GM10847 (cell line): ENCODE measurements around the gene WBP11.
A peak's percentile ranks its signal among the peaks of the same experiment; 100 is the strongest.

Experiments used
- POLR2A ChIP-seq: IDR thresholded peaks from 2 replicates; pipeline ENCODE4 v1.6.1; 2011; ENCODE audit not compliant: insufficient read length; ENCODE audit errors: extremely low read depth

The WBP11 gene

GRCh38 chr12:14803011-14803829 is at the start of gene WBP11, which contains the start of gene C12orf60:
Gene WBP11 (minus strand): TSS chr12:14803478. CDS start chr12:14801383, 2,095 bp downstream.
Gene C12orf60 (plus strand): TSS chr12:14803670. CDS start chr12:14822936, 19,266 bp downstream.
- peak; percentile 59 for TF ChIP-seq POLR2A

DNA sequence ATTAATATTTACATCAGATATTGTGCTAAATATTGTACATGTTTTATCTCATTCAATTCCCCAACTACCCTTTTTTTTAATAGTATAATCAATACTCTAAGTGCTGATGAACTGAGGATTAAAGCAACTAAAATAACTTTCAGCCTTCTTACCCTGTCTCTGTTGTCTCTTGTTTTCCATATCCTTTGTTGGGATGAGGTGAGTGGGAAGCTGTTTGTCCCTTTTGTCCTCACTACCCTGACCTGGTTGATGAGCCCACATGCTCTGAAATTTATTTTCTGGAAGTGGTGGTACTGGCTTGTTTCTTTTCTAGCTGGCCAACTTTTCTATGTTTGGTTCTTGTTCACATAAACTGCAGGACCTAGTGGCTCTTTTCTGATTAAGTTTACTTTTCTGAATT is 49.6 kb upstream of the WBP11 start:
- TF ChIP-seq POLR2A: no peak

DNA sequence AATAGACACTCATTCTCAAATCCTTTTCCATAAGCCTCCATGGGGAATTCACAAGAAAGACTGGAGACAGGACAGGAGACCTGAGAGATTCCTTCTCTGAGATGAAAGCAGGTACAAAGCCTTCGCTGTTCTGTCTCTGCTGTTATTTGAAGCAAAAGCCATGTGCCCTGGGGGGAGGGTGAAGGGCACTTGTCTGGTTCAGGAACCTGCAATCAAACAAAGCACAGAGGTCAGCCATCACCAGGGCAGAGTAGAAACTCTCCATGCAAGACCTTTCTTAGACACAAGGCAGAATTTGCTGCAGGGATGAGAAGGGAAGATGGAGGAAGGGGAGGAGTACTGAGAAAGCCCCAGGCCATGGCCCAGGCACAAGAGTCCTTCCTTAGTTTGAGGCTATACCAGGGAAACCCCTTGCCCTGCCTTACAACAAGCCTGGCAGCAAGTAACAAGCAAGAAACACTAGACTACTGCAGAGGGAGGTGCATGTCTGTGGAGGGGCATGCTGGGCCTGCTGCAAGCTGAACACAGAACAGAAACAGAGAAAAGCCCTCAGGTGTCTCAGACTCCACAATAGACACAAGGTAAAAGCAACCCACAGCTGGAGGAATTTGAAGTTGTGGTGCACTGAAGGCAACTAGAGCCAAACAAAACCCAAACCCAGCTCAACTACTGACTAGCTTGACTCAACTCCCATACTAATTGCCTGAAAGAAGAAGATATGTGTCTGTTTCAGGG is 47.8 kb upstream of the WBP11 start:
- no peak for TF ChIP-seq POLR2A

DNA sequence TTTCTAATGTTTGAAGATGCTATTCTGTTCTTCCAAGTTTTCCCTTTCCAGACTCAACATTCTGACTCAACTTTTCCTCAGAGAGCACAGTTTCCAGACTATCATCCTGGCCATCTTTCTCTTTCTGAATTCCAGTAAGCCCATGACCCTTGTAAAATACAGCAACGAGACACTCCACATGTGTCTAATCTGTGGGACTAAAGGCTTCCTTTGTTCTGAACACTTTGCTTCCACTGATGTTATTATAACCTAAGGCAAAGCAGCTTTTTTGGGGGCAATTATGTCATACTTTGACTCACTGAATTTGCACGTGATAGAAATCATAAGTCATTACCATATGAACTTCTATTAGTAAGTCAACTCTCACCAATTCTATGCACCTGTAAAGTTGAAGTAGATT is 46.4 kb upstream of the WBP11 start:
- TF ChIP-seq POLR2A: no peak

- TF ChIP-seq POLR2A: no peak
These were observed 43.8 kb upstream of the WBP11 start for GRCh38 chr12:14846876-14847580.

- no peak for TF ChIP-seq POLR2A
These were observed 42.8 kb upstream of the WBP11 start for GRCh38 chr12:14846042-14846587.

DNA sequence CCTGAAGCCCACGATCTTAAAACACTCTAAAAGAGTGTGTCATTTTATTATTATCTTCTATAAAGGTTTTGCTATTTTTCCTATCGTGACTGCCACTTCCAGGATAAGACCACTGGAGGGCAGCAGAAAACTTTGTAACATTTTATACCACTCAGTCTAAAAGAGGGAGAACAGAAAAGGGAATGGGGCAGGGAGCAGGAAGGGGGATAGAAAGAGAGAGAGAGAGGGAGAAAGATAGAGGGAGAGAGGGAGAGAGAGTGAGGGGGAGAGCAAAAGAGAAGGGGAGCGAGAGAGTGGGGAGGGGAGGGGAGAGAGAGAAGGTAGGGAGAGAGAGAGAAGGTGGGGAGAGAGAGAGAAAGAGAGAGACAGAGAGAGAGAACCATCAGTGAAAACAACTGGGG is 42.1 kb upstream of the WBP11 start:
- TF ChIP-seq POLR2A: no peak

DNA sequence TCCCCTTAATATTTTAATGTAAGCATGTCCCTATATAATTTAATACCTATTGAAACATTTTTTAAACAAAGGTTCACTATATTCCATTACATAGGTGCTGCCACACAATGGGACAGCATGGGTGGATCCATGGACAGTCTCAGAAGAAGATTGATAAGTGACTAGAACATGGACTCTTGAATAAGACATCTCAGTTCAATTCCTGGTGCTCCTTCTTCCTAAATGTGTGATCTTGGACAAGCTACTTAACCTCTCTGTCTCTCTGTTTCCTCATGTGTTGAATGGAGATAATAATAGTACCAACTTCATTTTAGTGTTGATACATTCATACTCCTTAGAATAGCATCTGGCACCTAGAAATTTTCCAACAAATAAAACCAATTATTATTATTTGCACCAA is 41.1 kb upstream of the WBP11 start:
- TF ChIP-seq POLR2A: no peak

DNA sequence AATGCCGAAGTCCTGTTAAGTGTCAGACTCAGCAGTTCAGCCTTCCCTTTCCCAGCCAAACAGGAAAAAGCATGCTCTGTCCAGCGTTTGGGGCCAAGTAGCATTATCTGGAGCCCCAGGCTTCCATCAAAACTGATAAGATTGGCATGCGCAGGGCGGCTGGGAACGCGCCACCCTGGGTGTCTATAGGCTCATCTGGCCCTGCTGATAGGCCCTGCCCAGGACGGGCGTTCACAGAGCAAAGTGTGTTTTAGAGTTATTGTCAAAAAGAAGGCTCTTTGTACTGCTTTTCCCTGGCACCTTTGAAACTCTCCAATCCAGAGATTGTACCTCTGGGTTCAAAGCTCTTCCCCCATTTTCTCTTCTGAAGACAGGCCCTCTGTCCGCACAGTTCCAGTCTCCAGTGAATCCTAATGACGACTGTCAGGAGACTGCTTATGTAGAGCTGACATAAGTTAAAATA is 40.2 kb upstream of the WBP11 start, which contains the start of gene ART4:
TSS of gene ART4 (minus strand) at position 102 of the 463 bp plus-strand sequence. CDS start 413 bp downstream, outside the sequence.
- no peak for TF ChIP-seq POLR2A

- TF ChIP-seq POLR2A: no peak
These were observed 39.0 kb upstream of the WBP11 start for GRCh38 chr12:14842315-14842714.

DNA sequence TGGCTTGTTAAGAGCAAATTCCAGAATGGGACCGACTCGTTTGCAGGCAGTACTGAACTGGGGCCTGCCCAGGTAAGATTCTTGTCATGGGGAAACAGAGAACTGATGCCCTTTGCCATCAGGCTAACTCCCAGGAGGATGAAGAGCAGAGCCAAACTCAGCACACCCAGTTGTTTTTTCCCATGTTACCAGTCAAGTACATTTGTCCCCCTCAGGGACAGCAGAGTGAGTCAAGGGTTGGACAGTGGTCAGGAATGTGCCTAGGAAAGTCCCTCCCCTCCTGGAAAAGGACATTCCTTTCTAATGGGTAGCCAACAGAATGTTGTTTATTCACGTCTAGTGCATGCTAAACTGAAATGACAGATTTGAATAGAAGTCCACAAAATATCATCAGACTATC is 38.5 kb upstream of the WBP11 start:
- TF ChIP-seq POLR2A: no peak

DNA sequence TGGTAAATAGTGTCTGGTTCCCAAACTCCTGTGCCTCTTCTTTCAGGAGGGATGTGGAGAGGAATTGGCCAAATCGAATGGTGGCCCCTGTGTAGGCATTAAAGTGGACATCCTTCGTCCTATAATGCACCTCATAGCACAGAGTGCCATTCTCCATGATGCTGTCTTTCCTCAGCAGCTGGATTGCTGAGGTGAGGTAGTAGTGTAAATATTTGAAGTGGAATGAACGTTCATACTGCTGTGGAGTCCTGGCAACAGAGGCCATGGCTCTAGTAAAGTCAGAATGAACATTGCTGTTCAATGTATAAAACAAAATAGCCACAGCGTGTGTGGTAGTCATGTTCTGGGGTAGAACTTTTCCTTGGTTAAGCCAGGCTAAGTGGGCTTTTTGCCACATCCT is 37.3 kb upstream of the WBP11 start:
- no peak for TF ChIP-seq POLR2A

GRCh38 chr12:14839262-14839661 is 36.0 kb upstream of the WBP11 start:
- no peak for TF ChIP-seq POLR2A

- TF ChIP-seq POLR2A: no peak
These were observed 33.3 kb upstream of the WBP11 start for GRCh38 chr12:14836336-14837210.
